Central memory CD4-positive, alpha-beta T cell (primary cell): ENCODE data around the gene TM4SF4.

ENCODE experiments used
- DNase-seq: peaks from one replicate; pipeline ENCODE4 v3.0.0; 2022

Gene TM4SF4

GRCh38 chr3:149487598-149488197, 13.2 kb downstream of the TM4SF4 start:
- no peak for DNase-seq

GRCh38 chr3:149489060-149489690, 14.7 kb downstream of the TM4SF4 start:
- no peak for DNase-seq

GRCh38 chr3:149490260-149490971, 15.9 kb downstream of the TM4SF4 start:
- no peak for DNase-seq

- no peak for DNase-seq
Observed at GRCh38 chr3:149493315-149494021, 19.0 kb downstream of the TM4SF4 start.

GRCh38 chr3:149494022-149494758, 19.7 kb downstream of the TM4SF4 start:
- no peak for DNase-seq

- no peak for DNase-seq
Observed at GRCh38 chr3:149494759-149495580, 20.5 kb downstream of the TM4SF4 start.

- no peak for DNase-seq
Observed at GRCh38 chr3:149495581-149496125, 21.2 kb downstream of the TM4SF4 start.

GRCh38 chr3:149496891-149497290, 22.4 kb downstream of the TM4SF4 start:
- no peak for DNase-seq

GRCh38 chr3:149497966-149498670, 23.6 kb downstream of the TM4SF4 start:
- DNase-seq = no peak

- no peak for DNase-seq
Observed at GRCh38 chr3:149501524-149501923, 27.0 kb downstream of the TM4SF4 start.

GRCh38 chr3:149502438-149502837, 27.9 kb downstream of the TM4SF4 start:
- no peak for DNase-seq

GRCh38 chr3:149506540-149506939, 32.0 kb downstream of the TM4SF4 start:
- DNase-seq = no peak

- DNase-seq = no peak
Observed at GRCh38 chr3:149506965-149507364, 32.5 kb downstream of the TM4SF4 start.

- no peak for DNase-seq
Observed at GRCh38 chr3:149507491-149508324, 33.2 kb downstream of the TM4SF4 start.

GRCh38 chr3:149509526-149509925, 35.0 kb downstream of the TM4SF4 start:
- DNase-seq = no peak

GRCh38 chr3:149510480-149510879, 36.0 kb downstream of the TM4SF4 start:
- DNase-seq = no peak

- no peak for DNase-seq
Observed at GRCh38 chr3:149511040-149511626, 36.6 kb downstream of the TM4SF4 start.

- DNase-seq = no peak
Observed at GRCh38 chr3:149512073-149512782, 37.7 kb downstream of the TM4SF4 start.

GRCh38 chr3:149514471-149514870, 40.0 kb downstream of the TM4SF4 start:
- no peak for DNase-seq
